Stimulated activated naive B cell treated with anti-CD40 and anti-IgM and Interleukin-4, amounts not matched to agents 10 μg/mL and 1 μg/mL and 100 μg/mL, for 72 hours (primary cell): ENCODE measurements around the gene RPE.

ENCODE experiments used
- ATAC-seq, 2 donors: fragments of 150-1000 bp; cut with Tn5 transposase; replicated peaks; 2 replicates each; pipeline ENCODE4 v1.10.0; 2021; ENCODE audit warnings: moderate library complexity in 1 of 2
- DNase-seq: peaks from one replicate; pipeline ENCODE4 v3.0.0; 2021
- H3K27ac Mint-ChIP-seq: one replicate; pipeline ENCODE4 v1.8.0; 2022; ENCODE audit warnings: mild to moderate bottlenecking, mixed read lengths
- H3K27me3 Mint-ChIP-seq, 2 donors: one replicate each; pipeline ENCODE4 v1.8.0; 2022; ENCODE audit warnings: mixed read lengths in 2 of 2
- H3K36me3 Mint-ChIP-seq, 2 donors: one replicate each; pipeline ENCODE4 v1.8.0; 2022; ENCODE audit warnings: mixed read lengths in 2 of 2, mild to moderate bottlenecking in 1 of 2
- H3K4me1 Mint-ChIP-seq, 2 donors: one replicate each; pipeline ENCODE4 v1.8.0; 2022; ENCODE audit warnings: mixed read lengths in 2 of 2, mild to moderate bottlenecking in 1 of 2
- H3K4me3 Mint-ChIP-seq, 2 donors: one replicate each; pipeline ENCODE4 v1.8.0; 2022; ENCODE audit warnings: mild to moderate bottlenecking in 2 of 2, mixed read lengths in 2 of 2, moderate library complexity in 1 of 2
- H3K9me3 Mint-ChIP-seq, 2 donors: one replicate each; pipeline ENCODE4 v1.8.0; 2022; ENCODE audit warnings: mixed read lengths in 2 of 2, mild to moderate bottlenecking in 1 of 2

Gene RPE

GRCh38 chr2:210002158-210003157 is at the start of gene RPE:
TSS of gene RPE (plus strand) at chr2:210002638. CDS start at chr2:210002662, 24 bp downstream.
- peaks cover 0 to 2% of the 10 kb centered on the region in 2 donors for H3K9me3 Mint-ChIP-seq
- no peaks in the 10 kb centered on the region for H3K27me3 Mint-ChIP-seq
- peak within 1 kb of the TSS; percentile 97 for H3K27ac Mint-ChIP-seq
- peaks cover 24 to 46% of the 10 kb centered on the region in 2 donors for H3K4me1 Mint-ChIP-seq
- H3K4me3 Mint-ChIP-seq, result peak within 1 kb of the TSS; percentile 85 to 98
- H3K36me3 Mint-ChIP-seq, result peaks cover 7 to 24% of the 10 kb centered on the region in 2 donors
- DNase-seq (peak; percentile 94), ATAC-seq (peak; percentile 98 to 99)

DNA sequence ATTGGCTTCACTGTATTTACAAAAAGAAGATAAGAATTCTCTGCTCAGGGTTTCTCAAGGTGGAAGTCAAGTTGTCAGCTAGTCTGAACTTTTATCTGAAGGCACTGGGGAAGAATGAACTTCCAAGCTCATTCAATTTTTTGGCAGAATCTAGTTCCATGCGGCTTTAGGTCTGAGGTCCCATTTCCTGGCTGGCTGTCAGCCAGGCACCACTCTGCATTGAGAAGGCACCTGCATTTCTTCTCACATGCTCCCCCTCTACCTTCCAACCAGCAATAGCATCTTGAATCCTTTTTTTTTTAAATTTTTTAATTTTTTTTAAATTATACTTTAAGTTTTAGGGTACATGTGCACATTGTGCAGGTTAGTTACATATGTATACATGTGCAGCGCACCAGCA is 46.2 kb upstream of the RPE start:
- Mint-ChIP-seq H3K9me3 (peaks cover 0 to 5% of the 10 kb centered on the region in 2 donors), H3K27me3 (peaks cover 18 to 29% of the 10 kb centered on the region in 2 donors), H3K36me3 (no peaks in the 10 kb centered on the region), H3K4me1 (no peaks in the 10 kb centered on the region), H3K4me3 (no peak overlapping the region), H3K27ac (no peak overlapping the region)
- no peak for ATAC-seq
- no peak for DNase-seq

GRCh38 chr2:209958016-209958415 is 44.4 kb upstream of the RPE start:
- H3K27ac Mint-ChIP-seq, result no peak overlapping the region
- H3K4me1 Mint-ChIP-seq, result no peaks in the 10 kb centered on the region
- DNase-seq, result no peak
- H3K27me3 Mint-ChIP-seq, result peaks cover 7 to 18% of the 10 kb centered on the region in 2 donors
- ATAC-seq, result no peak
- H3K9me3 Mint-ChIP-seq, result no peaks in the 10 kb centered on the region
- H3K36me3 Mint-ChIP-seq, result no peaks in the 10 kb centered on the region
- no peak overlapping the region for H3K4me3 Mint-ChIP-seq

DNA sequence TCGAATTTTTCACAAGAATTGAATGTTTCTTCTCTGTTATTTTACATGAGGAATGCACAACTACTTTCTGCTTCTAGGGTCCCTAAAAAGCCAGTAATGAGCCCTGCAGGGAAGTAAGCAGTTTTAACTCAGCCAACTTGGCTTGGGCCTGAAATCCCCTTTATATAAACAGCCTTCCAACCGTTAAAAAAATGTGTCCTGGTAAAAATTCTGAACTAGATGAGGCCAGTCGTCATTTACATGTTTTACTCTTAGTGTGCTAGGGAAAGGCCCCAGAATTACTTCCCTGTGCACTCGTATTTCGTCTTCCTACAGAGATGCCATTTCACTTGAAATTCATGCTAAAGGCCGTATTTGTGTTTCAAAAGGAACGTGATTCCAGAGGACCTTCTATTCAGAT is 42.4 kb upstream of the RPE start:
- Mint-ChIP-seq H3K27me3 (peaks cover 2 to 11% of the 10 kb centered on the region in 2 donors), H3K4me1 (no peaks in the 10 kb centered on the region), H3K36me3 (no peaks in the 10 kb centered on the region), H3K4me3 (no peak overlapping the region), H3K27ac (no peak overlapping the region), H3K9me3 (no peaks in the 10 kb centered on the region)
- DNase-seq (no peak), ATAC-seq (no peak)

- peak; percentile 89 for ATAC-seq
- H3K4me1 Mint-ChIP-seq, result no peaks in the 10 kb centered on the region
- H3K36me3 Mint-ChIP-seq, result no peaks in the 10 kb centered on the region
- H3K9me3 Mint-ChIP-seq, result no peaks in the 10 kb centered on the region
- no peak overlapping the region for H3K4me3 Mint-ChIP-seq
- H3K27ac Mint-ChIP-seq, result no peak overlapping the region
- peak; percentile 21 for DNase-seq
- peaks cover 0 to 12% of the 10 kb centered on the region in 2 donors for H3K27me3 Mint-ChIP-seq
These were observed 41.5 kb upstream of the RPE start for GRCh38 chr2:209960676-209961630.

GRCh38 chr2:209965723-209966122 is 36.7 kb upstream of the RPE start:
- DNase-seq (no peak), ATAC-seq (no peak)
- no peaks in the 10 kb centered on the region for H3K9me3 Mint-ChIP-seq
- H3K27me3 Mint-ChIP-seq, result peaks cover 0 to 5% of the 10 kb centered on the region in 2 donors
- no peak overlapping the region for H3K27ac Mint-ChIP-seq
- H3K4me3 Mint-ChIP-seq, result no peak overlapping the region
- H3K4me1 Mint-ChIP-seq, result no peaks in the 10 kb centered on the region
- H3K36me3 Mint-ChIP-seq, result no peaks in the 10 kb centered on the region

DNA sequence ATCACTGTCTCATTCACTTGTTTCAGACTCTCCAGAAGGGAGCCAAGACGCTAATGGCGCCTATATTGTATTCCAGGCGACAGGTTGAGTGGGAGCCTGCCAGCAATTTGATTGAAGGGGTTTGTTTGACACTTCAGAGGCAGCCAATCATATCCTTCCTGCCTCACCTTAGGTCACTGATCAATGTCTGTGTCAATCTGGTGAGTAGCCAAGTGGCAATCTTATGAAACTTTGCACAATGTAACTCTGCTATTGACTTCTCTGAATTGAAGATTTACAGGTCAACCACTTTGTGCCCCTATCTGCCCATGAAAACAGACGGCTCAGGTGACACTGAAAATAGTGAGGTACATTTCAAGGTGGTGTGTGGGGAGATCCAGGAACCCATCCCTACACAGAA is 32.7 kb upstream of the RPE start:
- Mint-ChIP-seq H3K9me3 (no peaks in the 10 kb centered on the region), H3K27ac (no peak overlapping the region), H3K27me3 (peaks cover 5 to 7% of the 10 kb centered on the region in 2 donors), H3K36me3 (no peaks in the 10 kb centered on the region), H3K4me1 (no peaks in the 10 kb centered on the region), H3K4me3 (no peak overlapping the region)
- DNase-seq (no peak), ATAC-seq (no peak)

DNA sequence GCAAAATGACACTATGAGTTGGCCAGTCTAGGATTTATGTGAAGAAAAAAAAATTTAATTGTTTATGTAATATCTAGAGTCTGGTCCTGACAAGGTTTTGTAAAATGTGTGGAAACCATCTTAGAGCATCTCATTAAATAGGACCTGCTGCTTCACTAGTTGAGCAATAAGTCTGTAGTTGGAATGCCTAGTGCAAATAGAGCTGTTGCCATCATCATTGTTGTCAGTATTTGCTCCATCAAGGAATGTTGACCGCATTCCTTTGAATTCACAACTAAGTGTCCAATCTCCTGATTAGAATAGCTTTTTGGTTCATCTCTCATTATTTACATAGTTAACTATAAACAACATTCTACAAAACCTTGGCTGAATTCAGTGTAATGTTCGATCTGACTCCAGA is 32.2 kb upstream of the RPE start:
- Mint-ChIP-seq H3K9me3 (no peaks in the 10 kb centered on the region), H3K27me3 (peaks cover 5 to 7% of the 10 kb centered on the region in 2 donors), H3K36me3 (no peaks in the 10 kb centered on the region), H3K4me1 (no peaks in the 10 kb centered on the region), H3K4me3 (no peak overlapping the region), H3K27ac (no peak overlapping the region)
- ATAC-seq (no peak), DNase-seq (no peak)

DNA sequence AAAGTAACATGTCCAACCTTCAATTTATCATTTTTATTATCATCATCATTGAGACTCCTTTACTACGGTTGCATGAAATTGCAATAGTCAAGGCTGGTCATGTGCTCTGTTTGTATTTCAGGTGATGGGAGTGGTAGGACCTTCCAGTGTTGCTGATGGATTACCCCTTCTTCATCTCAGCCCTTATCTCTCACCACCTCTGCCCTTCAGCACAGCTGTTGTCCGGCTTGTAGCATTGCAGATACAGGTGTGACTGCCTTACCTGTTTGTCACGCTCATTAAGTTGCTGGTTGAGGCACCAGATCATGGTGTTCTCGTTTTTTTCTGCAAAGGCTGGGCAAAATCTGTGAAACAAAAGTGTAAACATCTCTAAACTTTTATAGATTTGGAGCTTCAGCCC is 31.7 kb upstream of the RPE start:
- no peak for ATAC-seq
- DNase-seq, result no peak
- Mint-ChIP-seq H3K36me3 (no peaks in the 10 kb centered on the region), H3K9me3 (no peaks in the 10 kb centered on the region), H3K4me3 (no peak overlapping the region), H3K27ac (no peak overlapping the region), H3K27me3 (peaks cover 4 to 7% of the 10 kb centered on the region in 2 donors), H3K4me1 (no peaks in the 10 kb centered on the region)

DNA sequence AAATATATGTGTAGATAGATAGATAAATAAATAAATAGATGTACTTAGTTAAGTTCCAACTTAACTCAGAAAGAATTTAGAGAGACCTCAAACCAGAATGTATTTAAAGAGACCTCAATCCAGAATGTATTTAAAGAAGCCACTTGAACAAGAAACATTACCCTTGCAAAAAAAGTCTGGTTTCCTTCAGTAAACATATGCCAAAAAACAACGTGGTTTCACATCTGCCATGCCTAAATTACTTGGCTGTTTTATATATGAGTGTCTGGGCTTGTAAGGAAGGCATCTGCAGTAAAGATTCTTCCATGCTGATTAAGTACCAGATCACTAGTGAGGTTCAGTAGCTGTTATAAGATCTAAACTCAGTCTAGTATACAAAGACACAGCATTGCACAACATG is 29.1 kb upstream of the RPE start:
- Mint-ChIP-seq H3K27ac (no peak overlapping the region), H3K4me3 (no peak overlapping the region), H3K4me1 (no peaks in the 10 kb centered on the region), H3K36me3 (no peaks in the 10 kb centered on the region), H3K9me3 (no peaks in the 10 kb centered on the region), H3K27me3 (peaks cover 0 to 11% of the 10 kb centered on the region in 2 donors)
- no peak for DNase-seq
- no peak for ATAC-seq

GRCh38 chr2:209974576-209974975 is 27.9 kb upstream of the RPE start:
- Mint-ChIP-seq H3K4me1 (no peaks in the 10 kb centered on the region), H3K27ac (no peak overlapping the region), H3K9me3 (no peaks in the 10 kb centered on the region), H3K27me3 (peaks cover 0 to 11% of the 10 kb centered on the region in 2 donors), H3K36me3 (no peaks in the 10 kb centered on the region), H3K4me3 (no peak overlapping the region)
- DNase-seq, result no peak
- ATAC-seq, result no peak

DNA sequence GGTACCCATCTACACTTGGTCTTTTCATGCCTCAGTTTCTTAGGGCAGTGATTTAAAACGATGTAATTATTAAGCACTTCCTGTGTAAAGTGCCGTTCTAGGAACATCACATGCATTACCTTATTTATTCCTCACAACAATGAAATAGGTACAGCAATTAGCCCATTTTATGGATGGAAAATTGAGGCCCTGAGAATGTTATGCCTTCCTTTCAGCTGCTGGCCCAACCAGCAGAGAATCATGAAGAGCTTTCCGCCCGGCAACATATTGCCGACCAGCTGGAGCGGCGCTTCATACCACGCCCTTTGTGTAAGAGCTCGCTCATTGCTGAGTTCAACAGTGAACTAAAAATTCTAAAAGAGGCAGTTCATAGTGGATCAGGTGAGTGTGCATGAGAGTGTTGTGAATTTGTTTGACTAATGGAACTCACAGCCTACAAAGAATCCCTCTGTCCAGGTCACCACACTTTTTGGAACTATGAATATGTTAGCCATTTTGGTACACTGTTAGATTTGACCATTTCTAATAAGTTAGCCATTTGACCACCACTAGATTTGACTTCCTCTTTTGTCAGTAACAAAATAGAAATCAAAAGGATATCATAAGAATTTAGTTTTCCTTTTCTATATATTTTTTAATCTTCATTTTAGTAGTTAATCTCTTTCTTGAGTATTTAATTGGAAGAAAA is 25.6 kb upstream of the RPE start:
- DNase-seq, result no peak
- Mint-ChIP-seq H3K4me3 (no peak overlapping the region), H3K36me3 (no peaks in the 10 kb centered on the region), H3K27ac (no peak overlapping the region), H3K9me3 (no peaks in the 10 kb centered on the region), H3K4me1 (no peaks in the 10 kb centered on the region), H3K27me3 (peaks cover 0 to 11% of the 10 kb centered on the region in 2 donors)
- no peak for ATAC-seq

- Mint-ChIP-seq H3K4me3 (no peak overlapping the region), H3K9me3 (no peaks in the 10 kb centered on the region), H3K36me3 (no peaks in the 10 kb centered on the region), H3K4me1 (no peaks in the 10 kb centered on the region), H3K27ac (no peak overlapping the region), H3K27me3 (peaks cover 0 to 8% of the 10 kb centered on the region in 2 donors)
- DNase-seq (no peak), ATAC-seq (peak in 1 of 2 donors; percentile 36)
These were observed 24.8 kb upstream of the RPE start for GRCh38 chr2:209977386-209978239.
